Measurements from ENCODE around the gene DIS3L2.

GRCh38 chr2:232341061-232341738 lies 379.7 kb downstream of the DIS3L2 start:
- TF ChIP-seq CTCF (IDR thresholded peaks at IDR 0.05) (no peak), POLR2A (IDR thresholded peaks at IDR 0.05) (no peak)
